ENCODE results near the gene SAXO1.
"Not testable (repeated sequence)": the region's sequence is repeated elsewhere in the genome, so short reads cannot be mapped to it uniquely, and the experiment has no call there.

DNA sequence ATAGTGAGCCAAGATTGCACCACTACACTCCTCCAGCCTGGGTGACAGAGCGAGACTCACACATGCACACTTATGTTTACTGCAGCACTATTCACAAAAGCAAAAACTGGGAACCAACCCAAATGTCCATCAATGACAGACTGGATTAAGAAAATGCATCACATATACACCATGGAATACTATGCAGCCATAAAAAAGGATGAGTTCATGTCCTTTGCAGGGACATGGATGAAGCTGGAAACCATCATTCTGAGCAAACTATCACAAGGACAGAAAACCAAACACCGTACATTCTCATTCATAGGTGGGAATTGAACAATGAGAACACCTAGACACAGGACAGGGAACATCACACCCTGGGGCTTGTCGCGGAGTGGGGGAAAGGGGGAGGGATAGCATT is 41.8 kb downstream of the SAXO1 start:
- TF ChIP-seq, protein P1, sequence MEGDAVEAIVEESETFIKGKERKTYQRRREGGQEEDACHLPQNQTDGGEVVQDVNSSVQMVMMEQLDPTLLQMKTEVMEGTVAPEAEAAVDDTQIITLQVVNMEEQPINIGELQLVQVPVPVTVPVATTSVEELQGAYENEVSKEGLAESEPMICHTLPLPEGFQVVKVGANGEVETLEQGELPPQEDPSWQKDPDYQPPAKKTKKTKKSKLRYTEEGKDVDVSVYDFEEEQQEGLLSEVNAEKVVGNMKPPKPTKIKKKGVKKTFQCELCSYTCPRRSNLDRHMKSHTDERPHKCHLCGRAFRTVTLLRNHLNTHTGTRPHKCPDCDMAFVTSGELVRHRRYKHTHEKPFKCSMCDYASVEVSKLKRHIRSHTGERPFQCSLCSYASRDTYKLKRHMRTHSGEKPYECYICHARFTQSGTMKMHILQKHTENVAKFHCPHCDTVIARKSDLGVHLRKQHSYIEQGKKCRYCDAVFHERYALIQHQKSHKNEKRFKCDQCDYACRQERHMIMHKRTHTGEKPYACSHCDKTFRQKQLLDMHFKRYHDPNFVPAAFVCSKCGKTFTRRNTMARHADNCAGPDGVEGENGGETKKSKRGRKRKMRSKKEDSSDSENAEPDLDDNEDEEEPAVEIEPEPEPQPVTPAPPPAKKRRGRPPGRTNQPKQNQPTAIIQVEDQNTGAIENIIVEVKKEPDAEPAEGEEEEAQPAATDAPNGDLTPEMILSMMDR (IDR thresholded peaks at IDR 0.05; ENCODE audit: low read depth, low read length, poor library complexity, severe bottlenecking): not testable (repeated sequence)
- TF ChIP-seq EZH2phosphoT487 (IDR thresholded peaks at IDR 0.05; ENCODE audit: borderline replicate concordance, low read length): not testable (repeated sequence)
